ENCODE measurements around the gene TPRA1. TPM values are rescaled to one million over a fixed set of nuclear protein-coding genes. Genes with fewer than 3 reads are reported as not detected.

Gene TPRA1
- total and polyA plus RNA-seq, 3 donors from 2014 or later = 32.6 to 59.3 (median 55.7) TPM

DNA sequence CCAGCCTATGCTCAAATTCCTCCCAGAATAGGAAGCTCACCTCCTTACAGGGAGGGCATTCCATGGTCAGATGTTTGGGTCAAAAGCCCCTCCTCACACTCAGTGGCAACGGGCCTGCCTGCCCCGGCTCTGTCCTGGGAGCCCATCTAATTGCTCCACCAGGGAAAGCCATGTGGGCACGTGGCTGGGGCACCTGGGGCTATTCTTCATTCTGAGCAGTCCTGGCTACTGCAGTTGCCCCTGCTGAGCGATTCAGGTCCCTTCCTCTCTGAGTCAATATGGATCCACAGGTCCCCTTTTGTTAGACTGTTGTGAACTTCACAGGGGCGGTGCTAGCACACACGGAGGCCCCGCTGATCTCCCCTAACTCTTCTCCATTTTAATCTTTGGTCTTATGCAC, 39.4 kb downstream of the TPRA1 start:
- DNase-seq = no peak

GRCh38 chr3:127550468-127551157, 39.9 kb downstream of the TPRA1 start:
- intact Hi-C loops (cut with DNase I; ENCODE audit: low total_unique reads) = no loop called here
- no peak for TF ChIP-seq CTCF (IDR thresholded peaks at IDR 0.05)
- TF ChIP-seq POLR2A (IDR thresholded peaks at IDR 0.05) = no peak
- no peak overlapping the region for H3K4me3 ChIP-seq
- WGBS, 2 donors = 75 to 85% methylated on average over 9 of the region's 9 CpGs
- DNase-seq = no peak
- H3K9me3 ChIP-seq = no peaks in the 10 kb centered on the region
- H3K36me3 ChIP-seq (ENCODE audit: low read depth, missing control alignments) = no peaks in the 10 kb centered on the region
- peaks cover 20% of the 10 kb centered on the region for H3K4me1 ChIP-seq
- no peaks in the 10 kb centered on the region for H3K27me3 ChIP-seq
- H3K27ac ChIP-seq = no peak overlapping the region

More for the DNA sequence above, 39.4 kb downstream of the TPRA1 start:
- H3K27me3 ChIP-seq = no peaks in the 10 kb centered on the region
- intact Hi-C loops (cut with DNase I; ENCODE audit: low total_unique reads) = no loop called here
- TF ChIP-seq CTCF (IDR thresholded peaks at IDR 0.05) = no peak
- H3K4me1 ChIP-seq = peaks cover 20% of the 10 kb centered on the region
- no peak overlapping the region for H3K27ac ChIP-seq
- whole genome bisulfite sequencing, 2 donors = 93 to 95% methylated on average over 6 to 7 of the region's 7 CpGs
- H3K4me3 ChIP-seq = no peak overlapping the region
- no peaks in the 10 kb centered on the region for H3K9me3 ChIP-seq
- H3K36me3 ChIP-seq (ENCODE audit: low read depth, missing control alignments) = no peaks in the 10 kb centered on the region

- WGBS, 2 donors = 83 to 92% methylated on average over 9 of the region's 9 CpGs
- no peak overlapping the region for H3K27ac ChIP-seq
- TF ChIP-seq CTCF (IDR thresholded peaks at IDR 0.05) (no peak), POLR2A (IDR thresholded peaks at IDR 0.05) (no peak)
- no peaks in the 10 kb centered on the region for H3K9me3 ChIP-seq
- H3K4me1 ChIP-seq = peaks cover 20% of the 10 kb centered on the region
- H3K4me3 ChIP-seq = no peak overlapping the region
- intact Hi-C loops (cut with DNase I; ENCODE audit: low total_unique reads) = loop anchor here (10.0 kb wide), 2 partner anchors 555 to 875 kb away; no protein-coding TSS in a partner anchor
- H3K36me3 ChIP-seq (ENCODE audit: low read depth, missing control alignments) = no peaks in the 10 kb centered on the region
- DNase-seq = no peak
- H3K27me3 ChIP-seq = no peaks in the 10 kb centered on the region
These were observed 40.6 kb downstream of the TPRA1 start for GRCh38 chr3:127549826-127550467.

- 4 to 8% methylated on average over 18 to 38 of the region's 42 CpGs for WGBS, 2 donors
- peaks cover 14% of the 10 kb centered on the region for H3K4me1 ChIP-seq
- peak overlapping the region in 1 of 2 donors; percentile 34 for H3K27ac ChIP-seq
- H3K4me3 ChIP-seq = peak overlapping the region; percentile 54 to 58
- intact Hi-C loops (cut with DNase I; ENCODE audit: low total_unique reads) = loop anchor here (10.0 kb wide), 2 partner anchors 553 to 873 kb away; no protein-coding TSS in a partner anchor
- TF ChIP-seq POLR2A (IDR thresholded peaks at IDR 0.05) (no peak), CTCF (IDR thresholded peaks at IDR 0.05) (peak; percentile 40 to 79 (median 70))
- H3K36me3 ChIP-seq (ENCODE audit: low read depth, missing control alignments) = no peaks in the 10 kb centered on the region
- no peaks in the 10 kb centered on the region for H3K27me3 ChIP-seq
- H3K9me3 ChIP-seq = no peaks in the 10 kb centered on the region
- DNase-seq = peak; percentile 83
These were observed 42.5 kb downstream of the TPRA1 start for GRCh38 chr3:127547761-127548605.

All from testis (tissue), 3 donors.